Hematopoietic multipotent progenitor cell (in vitro differentiated cells): ENCODE measurements around the gene ADGRG1. TPM values are rescaled to one million over a fixed set of nuclear protein-coding genes. Genes with fewer than 3 reads are reported as not detected.

ENCODE experiments used
- DNase-seq, 3 donors: peaks; one replicate each; pipeline ENCODE4 v3.0.0-alpha.2; 2011 to 2015; ENCODE audit warnings: low read depth in 2 of 3, low spot score in 2 of 3
- total RNA-seq: library from RNA; depleted of rRNA; stranded (reverse); fragments of >200 nt; gene quantifications from one replicate; pipeline ENCODE4 v1.2.3, GENCODE V29; 2012

ADGRG1 gene
- total RNA-seq, 1 donor: 93.2 TPM

DNA sequence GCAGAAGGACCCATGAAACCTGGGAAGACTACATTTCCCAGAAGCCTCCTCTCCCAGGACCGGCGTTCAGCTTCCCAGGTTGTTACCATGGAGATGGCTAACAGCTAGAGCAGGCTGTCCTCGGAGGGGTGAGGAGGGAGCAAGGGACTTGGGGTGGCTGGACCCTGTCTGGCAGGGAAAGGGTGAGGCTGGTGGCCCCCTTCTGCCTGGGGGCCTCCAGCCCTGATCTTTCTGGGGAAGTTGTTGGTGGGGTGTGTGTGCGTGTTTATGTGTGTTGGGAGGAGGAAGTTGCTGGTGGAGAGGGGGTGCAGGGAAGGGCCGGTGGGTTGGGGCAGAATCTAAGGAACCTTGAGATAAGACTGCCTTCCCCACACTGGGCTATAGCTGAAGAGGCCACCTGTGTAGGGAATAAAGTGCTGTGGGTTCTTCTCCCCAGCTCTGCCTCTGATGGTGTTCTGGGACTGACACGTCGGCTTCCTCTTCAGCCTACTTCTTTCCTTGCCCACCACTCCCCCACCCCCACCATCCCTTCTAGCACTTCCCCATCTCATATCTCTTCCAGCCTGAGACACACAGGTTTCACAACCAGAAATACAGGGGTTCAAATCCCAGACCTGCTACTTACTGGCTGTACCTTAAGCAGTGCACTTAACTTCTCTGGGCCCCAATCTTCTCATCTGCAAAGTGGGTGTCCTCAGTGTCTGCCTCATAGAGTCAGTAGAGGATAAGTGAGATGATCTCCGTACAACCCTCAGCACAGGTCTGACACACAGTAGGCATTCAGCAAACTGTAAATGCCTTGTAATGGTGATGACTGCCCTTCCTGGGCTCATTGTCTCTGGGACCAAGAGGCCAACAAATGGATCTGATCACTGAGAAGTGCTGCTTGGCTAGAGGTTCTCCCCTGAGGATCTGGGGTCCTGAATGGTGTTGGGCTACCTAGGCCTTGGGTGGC lies 66.6 kb downstream of the ADGRG1 start, which contains the start of gene DRC7:
DRC7 (plus strand) TSS at position 82 of the 955 bp plus-strand sequence. CDS start 3,144 bp downstream, outside the sequence.
- peak in 2 of 3 donors; percentile 94 to 97 for DNase-seq

DNA sequence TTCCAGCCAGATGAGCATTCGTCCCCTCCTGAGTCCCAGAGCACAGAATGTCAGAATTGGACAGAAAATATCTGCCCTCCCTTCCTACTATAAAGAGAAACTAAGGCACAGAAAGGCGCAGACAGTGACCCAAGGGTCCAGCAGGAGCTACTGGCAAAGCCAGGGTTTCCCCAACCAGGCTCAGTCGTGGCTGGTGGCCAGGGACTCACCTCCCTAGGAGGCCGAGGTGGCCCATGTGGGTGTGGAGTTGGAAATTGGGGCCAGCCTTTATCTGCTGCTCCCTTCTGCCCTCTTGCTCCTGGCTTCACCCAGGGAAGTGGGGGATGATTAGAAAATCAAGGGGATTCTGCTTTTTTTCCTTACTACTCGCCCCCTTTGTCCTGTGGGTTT lies 67.2 kb downstream of the ADGRG1 start:
- DNase-seq: no peak

DNA sequence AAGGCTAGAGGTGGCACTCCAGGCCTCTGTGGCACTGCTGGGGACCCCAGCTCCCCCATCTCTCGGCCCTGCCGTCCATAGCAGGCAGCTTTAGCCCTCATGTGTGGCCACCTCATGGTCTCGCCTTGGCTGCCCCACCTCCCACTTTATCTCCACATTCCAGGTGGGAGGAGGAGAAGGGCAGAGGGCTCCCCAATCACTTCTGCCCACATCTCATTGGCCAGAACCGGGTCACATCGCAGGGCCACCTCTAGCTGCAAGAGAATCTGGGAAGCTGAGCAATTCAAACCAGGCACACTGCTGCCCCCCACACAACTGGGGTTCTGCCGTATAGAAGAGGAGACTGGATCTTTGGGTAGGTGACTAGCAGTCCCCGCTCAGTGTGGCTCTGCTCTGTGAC lies 67.8 kb downstream of the ADGRG1 start:
- DNase-seq: no peak

DNA sequence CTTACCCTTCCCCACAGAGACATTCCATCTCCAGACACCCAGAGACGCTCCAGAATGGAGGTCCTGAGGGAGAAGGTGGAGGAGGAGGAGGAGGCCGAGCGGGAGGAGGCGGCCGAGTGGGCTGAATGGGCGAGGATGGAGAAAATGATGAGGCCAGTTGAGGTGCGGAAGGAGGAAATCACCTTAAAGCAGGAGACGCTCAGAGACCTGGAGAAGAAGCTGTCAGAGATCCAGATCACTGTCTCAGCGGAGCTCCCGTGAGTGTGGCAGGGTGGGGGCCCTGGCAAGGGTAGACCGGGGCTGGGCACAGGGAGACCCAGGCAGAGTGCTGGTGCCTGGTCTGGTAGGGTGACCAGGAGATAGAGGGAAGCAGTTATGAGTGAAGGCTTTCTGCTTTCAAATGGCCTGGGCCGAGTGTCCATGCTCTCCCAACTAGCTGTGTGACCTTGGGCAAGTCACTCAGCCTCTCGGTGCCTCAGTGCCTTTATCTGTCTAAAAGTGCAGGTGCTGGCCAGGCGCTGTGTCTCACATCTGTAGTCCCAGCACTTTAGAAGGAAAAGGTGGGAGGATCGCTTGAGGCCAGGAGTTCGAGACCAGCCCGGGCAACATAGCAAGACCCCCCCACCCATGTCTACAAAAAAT lies 69.6 kb downstream of the ADGRG1 start:
- DNase-seq: no peak

DNA sequence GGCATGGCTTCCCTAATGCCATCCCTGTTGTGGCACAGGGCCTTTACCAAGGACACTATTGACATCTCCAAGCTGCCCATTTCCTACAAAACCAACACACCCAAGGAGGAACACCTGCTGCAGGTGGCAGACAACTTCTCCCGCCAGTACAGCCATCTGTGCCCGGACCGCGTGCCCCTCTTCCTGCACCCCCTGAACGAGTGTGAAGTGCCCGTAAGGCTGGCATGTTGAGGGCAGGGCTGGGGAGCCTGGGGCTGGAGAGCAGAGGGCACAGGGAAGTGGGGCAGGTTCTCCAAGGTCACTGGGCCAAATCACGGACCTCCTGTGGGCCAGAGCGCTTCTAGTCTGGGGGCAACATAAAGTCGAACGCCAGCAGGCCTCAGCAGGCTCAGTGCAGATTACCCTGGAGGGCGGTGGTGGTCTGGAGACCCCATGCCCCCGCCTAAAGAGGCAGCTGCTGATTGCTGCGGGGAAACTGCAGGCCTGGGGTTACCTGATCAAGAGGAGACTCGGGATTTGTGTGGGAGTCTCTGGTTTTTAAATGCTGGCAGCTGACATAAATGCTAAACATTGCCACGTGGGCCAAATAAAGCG lies 70.5 kb downstream of the ADGRG1 start:
- no peak for DNase-seq

DNA sequence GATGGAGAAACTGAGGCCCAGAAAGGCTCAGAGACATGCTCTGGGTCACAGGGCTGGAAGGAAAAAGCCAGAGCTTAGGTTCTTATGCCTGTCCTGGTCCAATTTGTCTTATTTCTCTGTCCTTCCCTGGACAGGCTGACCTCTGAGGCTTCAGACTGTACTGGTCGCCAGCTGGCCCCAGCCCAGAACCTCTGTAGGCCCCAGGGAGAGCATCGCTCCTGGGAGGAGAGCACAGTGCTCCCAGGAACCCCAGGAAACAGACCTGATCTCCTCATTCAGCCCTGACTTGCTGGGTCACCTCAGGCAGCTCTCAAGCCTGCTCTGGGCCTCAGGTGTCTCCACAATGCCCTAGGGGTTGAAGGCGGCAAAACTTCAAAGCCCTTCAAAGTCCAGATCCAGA lies 71.1 kb downstream of the ADGRG1 start:
- DNase-seq: no peak

DNA sequence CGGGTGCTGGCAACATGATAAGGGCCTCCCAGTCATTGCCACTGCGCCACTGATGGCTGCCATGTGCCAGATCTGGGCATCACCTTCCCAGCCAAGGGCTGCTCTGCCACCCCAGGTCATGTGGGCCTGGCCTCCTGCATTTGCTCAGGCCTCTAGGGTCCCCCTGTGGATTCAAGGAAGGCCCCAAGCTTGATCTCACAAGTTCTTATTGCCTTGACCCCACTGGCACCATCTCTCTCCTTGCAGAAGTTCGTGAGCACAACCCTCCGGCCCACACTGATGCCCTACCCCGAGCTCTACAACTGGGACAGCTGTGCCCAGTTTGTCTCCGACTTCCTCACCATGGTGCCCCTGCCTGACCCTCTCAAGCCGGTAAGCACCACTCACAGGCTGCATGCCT lies 71.5 kb downstream of the ADGRG1 start:
- DNase-seq: no peak

DNA sequence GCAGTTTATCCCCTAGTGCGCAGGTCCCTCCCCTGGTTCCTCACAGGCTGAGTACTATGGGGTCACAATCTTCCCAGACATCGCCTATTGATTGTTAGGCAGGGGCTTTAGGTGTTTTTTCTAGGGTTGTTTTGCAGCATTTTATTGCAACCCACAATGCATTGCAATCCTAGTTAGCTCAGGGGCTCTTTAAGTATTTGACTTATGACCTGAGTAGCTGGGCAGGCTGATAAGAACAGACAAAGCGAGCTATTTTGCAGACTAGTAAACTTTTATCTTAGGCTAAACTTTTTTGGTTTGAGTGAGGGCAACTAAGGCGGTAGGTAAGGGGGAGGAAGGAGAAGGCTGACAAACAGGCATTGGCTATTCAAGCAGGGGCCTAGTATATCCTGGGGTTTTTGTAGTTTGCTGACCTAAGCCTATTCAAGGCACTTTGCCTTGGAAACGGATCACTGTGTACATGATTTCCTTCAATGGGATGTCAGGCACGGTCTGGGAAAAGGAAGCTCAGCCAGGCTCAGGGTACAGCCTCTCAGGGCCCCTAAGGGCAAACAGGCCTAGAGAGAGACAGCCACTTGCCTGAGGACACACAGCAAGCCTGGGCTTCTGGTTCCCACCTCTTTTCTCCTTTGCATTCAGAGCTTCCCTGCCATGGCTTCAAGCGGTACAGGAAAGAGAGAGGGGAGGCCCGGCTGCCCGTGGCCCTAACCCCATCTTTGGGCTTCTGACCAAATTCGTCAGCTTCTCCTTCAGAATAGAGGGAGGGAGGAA lies 72.5 kb downstream of the ADGRG1 start:
- DNase-seq: no peak

DNA sequence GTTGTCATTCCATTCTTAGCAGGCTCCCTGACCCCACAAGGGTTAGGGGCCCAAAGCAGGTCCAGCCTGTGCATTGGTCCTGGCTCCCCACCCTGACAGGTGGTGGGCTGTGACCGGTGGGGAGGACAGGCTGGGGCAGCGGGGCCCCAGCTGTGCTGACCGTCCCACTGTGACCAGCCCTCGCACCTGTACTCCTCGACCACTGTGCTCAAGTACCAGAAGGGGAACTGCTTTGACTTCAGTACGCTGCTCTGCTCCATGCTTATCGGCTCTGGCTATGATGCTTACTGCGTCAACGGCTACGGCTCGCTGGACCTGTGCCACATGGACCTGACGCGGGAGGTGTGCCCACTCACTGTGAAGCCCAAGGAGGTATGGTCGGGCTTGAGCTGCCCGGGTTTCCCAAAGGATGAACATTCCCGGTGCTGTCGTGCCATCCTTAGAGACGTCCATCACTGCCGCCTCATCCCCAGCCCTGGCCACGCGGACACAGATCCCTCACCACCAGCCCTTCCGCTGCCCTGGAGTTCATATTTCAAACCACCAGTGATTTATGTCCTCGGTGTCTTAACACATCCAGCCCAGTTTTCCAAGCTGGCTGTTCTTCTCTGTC lies 73.4 kb downstream of the ADGRG1 start:
- DNase-seq: no peak

DNA sequence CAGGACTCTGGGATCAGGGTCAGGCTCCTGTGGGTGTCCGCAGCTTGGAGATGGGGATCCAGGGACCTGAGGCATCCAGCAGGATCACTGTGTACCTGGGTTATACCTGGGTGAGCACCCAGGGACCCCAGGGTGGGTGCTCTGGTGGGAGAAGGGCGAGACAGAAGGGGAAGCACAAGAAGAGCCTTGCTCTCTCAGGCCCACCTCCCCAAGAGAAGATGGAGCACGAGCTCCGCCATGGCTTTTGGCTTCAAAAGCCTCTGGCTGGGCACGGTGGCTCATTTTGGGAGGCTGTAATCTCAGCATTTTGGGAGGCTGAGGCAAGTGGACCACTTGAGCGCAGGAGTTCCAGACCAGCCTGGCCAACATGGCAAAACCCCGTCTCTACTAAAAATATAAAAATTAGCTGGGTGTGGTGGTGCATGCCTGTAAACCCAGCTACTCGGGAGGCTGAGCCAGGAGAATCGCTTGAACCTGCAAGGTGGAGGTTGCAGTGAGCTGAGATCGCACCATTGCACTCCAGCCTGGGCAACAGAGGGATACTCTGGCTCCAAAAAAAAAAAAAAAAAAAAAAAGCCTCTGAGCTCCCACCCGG lies 75.1 kb downstream of the ADGRG1 start:
- no peak for DNase-seq

DNA sequence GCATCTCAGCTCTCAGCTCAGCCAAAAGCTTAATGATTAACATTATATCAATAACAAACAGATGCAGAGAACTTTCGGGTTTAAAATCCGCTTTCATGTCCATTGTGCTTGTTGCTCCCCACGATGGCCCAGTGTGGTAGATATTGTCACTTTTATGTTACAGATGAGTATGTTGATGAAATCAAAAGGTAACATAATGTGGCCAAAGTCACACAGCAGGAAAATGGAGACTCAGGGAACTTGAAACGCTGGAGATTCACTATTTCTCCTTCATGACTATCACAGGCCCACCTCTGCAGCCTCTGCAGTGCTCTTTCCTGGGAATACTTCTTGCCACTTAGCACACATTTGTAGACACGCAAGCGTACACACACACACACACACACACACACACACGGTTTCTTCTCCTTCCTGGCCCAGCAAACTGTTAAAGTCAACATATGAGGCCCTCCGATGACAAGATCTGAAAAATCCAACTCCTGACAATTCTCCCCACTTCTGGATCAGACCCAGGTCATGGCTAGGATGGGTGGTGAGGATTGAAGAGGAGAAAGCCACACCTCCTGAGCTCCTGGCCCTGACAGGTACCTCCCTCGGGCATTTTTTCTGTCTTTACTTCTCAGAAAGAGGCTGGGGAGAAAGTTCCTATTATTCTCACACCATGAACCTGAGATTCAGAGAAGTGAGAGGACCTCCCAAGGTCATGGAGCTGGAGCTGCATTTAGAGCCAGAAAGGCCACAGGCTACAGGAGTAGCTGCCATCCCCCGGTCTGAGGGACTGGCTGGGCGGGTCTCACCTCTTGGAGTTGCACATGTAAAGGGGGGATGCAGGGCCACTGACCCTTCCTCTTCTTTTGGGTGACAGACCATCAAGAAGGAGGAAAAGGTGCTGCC lies 75.8 kb downstream of the ADGRG1 start:
- no peak for DNase-seq

DNA sequence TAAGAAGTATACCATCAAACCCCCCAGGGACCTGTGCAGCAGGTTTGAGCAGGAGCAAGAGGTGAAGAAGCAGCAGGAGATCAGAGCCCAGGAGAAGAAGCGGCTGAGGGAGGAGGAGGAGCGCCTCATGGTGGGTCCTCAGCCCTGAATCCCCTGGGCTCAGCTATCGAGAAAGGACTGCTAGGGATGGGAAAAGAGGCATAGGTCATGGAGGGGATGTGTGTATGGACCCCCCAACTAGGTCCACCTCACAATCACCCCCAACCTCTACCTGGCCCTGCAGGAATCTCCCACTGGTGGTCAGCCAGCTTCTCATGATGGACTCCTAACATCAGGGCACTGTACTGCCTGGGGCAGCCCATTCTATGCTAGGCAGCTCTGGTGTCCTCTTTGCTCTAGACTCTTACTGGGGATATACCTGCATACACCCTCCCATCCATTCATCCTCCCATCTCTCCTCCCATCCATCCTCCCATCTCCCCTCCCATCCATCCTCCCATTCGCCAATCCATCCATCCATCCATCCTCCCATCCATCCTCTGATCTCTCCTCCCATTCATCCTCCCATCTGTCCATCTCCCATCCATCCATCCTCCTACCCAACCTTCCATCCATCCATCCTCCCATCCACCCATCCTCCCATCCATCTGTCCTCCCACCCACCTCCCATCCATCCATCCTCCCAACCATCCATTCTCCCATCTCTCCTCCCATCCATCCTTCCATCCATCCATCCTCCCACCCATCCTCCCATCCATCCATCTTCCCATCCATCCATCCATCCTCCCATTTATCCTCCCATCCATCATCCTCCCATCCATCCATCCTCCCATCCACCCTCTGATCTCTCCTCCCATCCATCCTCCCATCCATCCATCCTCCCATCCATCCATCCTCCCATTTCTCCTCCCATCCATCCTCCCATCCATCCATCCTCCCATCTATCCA lies 76.7 kb downstream of the ADGRG1 start:
- no peak for DNase-seq

DNA sequence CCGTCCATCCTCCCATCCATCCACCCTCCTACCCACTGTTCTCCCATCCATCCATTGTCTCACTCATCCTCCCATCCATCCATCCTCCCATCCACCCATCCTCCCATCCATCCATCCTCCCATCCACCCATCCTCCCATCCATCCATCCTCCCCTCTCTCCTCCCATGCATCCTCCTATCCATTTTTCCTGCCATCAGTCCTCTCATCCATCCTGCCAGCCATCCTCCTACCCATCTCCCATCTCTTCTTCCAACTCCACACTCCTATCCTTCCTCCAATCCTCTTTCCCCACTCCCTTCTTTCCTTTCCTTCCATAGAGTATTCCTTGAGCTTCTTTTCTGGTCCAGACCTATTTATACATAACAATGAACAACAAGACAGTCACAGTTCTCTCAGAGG lies 78.3 kb downstream of the ADGRG1 start:
- DNase-seq: no peak

DNA sequence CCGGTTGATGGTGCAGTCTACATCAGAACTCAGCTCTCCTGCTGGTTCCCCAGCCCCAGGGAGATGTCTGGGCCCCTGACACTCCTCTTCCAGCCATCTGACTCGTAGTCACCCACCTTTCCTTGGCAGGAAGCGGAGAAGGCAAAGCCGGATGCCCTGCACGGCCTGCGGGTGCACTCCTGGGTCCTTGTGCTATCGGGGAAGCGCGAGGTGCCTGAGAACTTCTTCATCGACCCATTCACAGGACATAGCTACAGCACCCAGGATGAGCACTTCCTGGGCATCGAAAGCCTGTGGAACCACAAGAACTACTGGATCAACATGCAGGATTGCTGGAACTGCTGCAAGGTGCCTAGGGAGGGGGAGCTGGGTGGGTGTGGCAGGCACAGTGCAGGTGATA lies 78.9 kb downstream of the ADGRG1 start:
- no peak for DNase-seq

DNA sequence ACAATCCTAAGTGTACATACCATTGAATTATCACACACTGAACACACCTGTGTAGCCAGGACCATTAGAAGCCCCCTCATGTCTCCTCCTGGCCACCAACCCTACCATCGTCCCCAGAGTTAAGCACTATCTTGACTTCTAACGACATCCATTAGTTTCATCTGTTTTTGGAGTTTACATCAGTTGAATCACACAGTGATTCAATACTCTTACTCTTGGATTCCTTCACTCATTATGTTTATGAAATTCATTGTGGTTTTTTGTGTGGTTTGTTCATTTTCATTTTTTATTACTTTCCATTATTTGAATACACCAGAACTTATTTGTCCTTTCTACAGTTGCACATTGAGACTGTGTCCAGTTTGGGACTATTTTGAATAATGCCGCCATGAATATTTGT lies 79.7 kb downstream of the ADGRG1 start:
- no peak for DNase-seq

DNA sequence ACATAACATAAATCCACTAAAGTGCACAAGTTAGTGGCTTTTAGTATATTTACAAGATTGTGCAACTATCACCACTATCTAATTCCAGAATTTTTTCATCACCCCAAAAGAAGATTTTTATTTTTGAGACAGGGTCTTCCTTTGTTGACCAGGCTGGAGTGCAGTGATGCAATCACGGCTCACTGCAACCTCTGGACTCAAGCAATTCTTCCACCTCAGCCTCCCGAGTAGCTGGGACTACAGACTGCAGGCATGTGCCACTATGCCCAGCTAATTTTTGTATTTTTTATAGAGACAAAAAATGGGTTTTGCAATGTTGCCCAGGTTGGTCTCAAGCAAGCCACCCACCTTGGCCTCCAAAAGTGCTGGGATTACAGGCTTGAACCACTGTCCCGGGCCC lies 81.2 kb downstream of the ADGRG1 start:
- no peak for DNase-seq

DNA sequence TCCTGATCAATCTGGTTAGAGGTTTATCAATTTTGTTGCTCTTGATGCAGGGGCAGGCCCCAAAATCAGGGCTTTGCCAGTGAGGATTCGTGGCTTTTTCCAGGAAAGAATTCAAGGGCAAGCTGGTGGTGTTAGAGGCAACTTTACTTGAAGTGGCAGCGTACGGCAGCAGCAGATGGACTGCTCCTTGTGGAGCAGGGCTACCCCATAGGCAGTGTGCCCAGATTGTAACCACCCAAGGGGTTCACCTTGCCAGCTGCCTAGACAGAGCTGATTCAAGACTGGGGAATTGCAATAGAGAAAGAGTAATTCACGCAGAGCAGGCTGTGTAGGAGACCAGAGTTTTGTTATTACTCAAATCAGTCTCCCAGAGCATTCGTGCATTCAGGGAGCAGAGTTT lies 82.9 kb downstream of the ADGRG1 start:
- no peak for DNase-seq

DNA sequence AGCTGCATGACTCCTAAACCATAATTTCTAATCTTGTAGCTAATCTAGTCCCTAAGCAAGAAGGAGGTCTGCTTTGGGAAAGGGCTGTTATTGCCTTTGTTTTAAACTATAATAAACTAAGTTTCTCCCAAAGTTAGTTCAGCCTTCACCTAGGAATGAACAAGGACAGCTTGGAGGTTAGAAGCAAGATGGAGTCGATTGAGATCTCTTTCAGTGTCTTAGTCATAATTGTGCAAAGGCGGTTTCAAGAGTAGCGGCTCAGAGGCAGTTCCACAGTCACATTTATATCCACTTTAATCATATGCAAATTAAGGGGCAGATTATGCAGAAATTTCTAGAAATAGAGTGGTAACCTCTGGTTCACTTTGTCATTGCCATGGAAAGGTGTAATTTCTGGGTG lies 83.6 kb downstream of the ADGRG1 start:
- no peak for DNase-seq
